Endothelial cell of umbilical vein (primary cell): ENCODE measurements around the gene VPS35L. TPM values are rescaled to one million over a fixed set of nuclear protein-coding genes. Genes with fewer than 3 reads are reported as not detected.

Experiments used
- BruUV-seq: library from RNA; stranded (reverse); fragments of 400-500 nt; replicated peaks from 2 replicates; lab custom pipeline; 2021; lab: Mats Ljungman, UMichigan
- CTCF ChIA-PET: fragments of 300-600, 350-600 bp; sonication (Branson Sonifier 250); formaldehyde crosslinking; loops from one replicate; lab custom pipeline; 2021; ENCODE audit warnings: antibody characterized with exemption, inconsistent platforms; lab: Charles Lee
- POLR2A ChIA-PET: fragments of 300-600, 350-600 bp; sonication (Branson Sonifier 250); formaldehyde crosslinking; loops from one replicate; lab custom pipeline; 2021; ENCODE audit warnings: antibody characterized with exemption, inconsistent platforms; lab: Charles Lee
- DNase-seq: peaks from one replicate; pipeline ENCODE4 v3.0.0-alpha.2; 2011; ENCODE audit warnings: low read depth, low spot score
- FAIRE-seq: peaks from 2 replicates; lab custom pipeline; 2011; peaks lifted over from hg19 to GRCh38; lab: Jason Lieb, UNC
- H2AFZ ChIP-seq: 2 replicates; pipeline ENCODE4 v1.6.0; 2012; ENCODE audit warnings: low read depth, low read length, control low read depth, inconsistent platforms
- H3K27ac ChIP-seq: 2 replicates; pipeline ENCODE4 v1.5.1; 2011; ENCODE audit warnings: low read depth, mild to moderate bottlenecking, control low read depth, low read length, moderate library complexity; ENCODE audit not compliant: insufficient read depth
- H3K27me3 ChIP-seq, 2 experiments: 2 replicates each; pipeline versions ENCODE4 v1.6.0 to v1.6.1; 2011; ENCODE audit warnings: low read length in 2 of 2, mixed read lengths in 1 of 2; ENCODE audit not compliant: control insufficient read depth in 2 of 2, insufficient read depth in 2 of 2
- H3K36me3 ChIP-seq, 2 experiments: 2 replicates in 1 of 2; 3 replicates in 1 of 2; pipeline ENCODE4 v1.5.1; 2011; ENCODE audit warnings: low read length in 2 of 2, mild to moderate bottlenecking in 1 of 2, moderate library complexity in 1 of 2; ENCODE audit not compliant: control insufficient read depth in 2 of 2, insufficient read depth in 2 of 2; ENCODE audit errors: extremely low read depth in 1 of 2
- H3K4me1 ChIP-seq: 3 replicates; pipeline ENCODE4 v1.5.1; 2011; ENCODE audit warnings: mild to moderate bottlenecking, low read length; ENCODE audit not compliant: control insufficient read depth, insufficient read depth; ENCODE audit errors: extremely low read depth
- H3K4me2 ChIP-seq: 2 replicates; pipeline ENCODE4 v1.6.1; 2011; ENCODE audit warnings: low read length, control low read depth, mixed read lengths; ENCODE audit not compliant: insufficient read depth
- H3K4me3 ChIP-seq, 3 experiments: fragments of 200-600 bp in 1 of 3; sonication (generic), shearing (Covaris generic) in 1 of 3; replicated peaks in 1 of 3; 2 replicates each; pipeline ENCODE4 v1.5.1; 2011 to 2016; ENCODE audit warnings: control low read depth in 3 of 3, low read length in 3 of 3, mild to moderate bottlenecking in 2 of 3, inconsistent platforms in 1 of 3, low read depth in 1 of 3, moderate library complexity in 1 of 3; ENCODE audit not compliant: insufficient read depth in 1 of 3
- H3K79me2 ChIP-seq: 2 replicates; pipeline ENCODE4 v1.6.0; 2012; ENCODE audit warnings: low read length, inconsistent platforms; ENCODE audit not compliant: control insufficient read depth, insufficient read depth
- H3K9ac ChIP-seq: replicated peaks from 2 replicates; pipeline ENCODE3; 2011; ENCODE audit warnings: low read length, control low read depth; ENCODE audit not compliant: insufficient read depth; ENCODE audit errors: extremely low read depth
- H3K9me1 ChIP-seq: replicated peaks from 3 replicates; pipeline ENCODE4 v1.6.0; 2011; ENCODE audit warnings: mild to moderate bottlenecking, low read length; ENCODE audit not compliant: control insufficient read depth, insufficient read depth; ENCODE audit errors: extremely low read depth
- H3K9me3 ChIP-seq: replicated peaks from 2 replicates; pipeline ENCODE4 v1.5.1; 2012; ENCODE audit warnings: low read length, inconsistent platforms; ENCODE audit not compliant: control insufficient read depth, insufficient read depth
- H4K20me1 ChIP-seq: replicated peaks from 2 replicates; pipeline ENCODE3; 2011; ENCODE audit warnings: mild to moderate bottlenecking, low read length; ENCODE audit not compliant: control insufficient read depth, insufficient read depth; ENCODE audit errors: extremely low read depth
- CTCF ChIP-seq, 2 donors: IDR thresholded peaks; 1 replicate in 1 of 2; 2 replicates in 1 of 2; pipeline ENCODE4 v1.5.1; 2011; ENCODE audit warnings: low read length in 2 of 2, mild to moderate bottlenecking in 2 of 2, moderate library complexity in 2 of 2, control low read depth in 1 of 2, inconsistent platforms in 1 of 2, low read depth in 1 of 2; ENCODE audit not compliant: insufficient read depth in 1 of 2; ENCODE audit errors: extremely low read depth in 1 of 2
- EZH2 ChIP-seq: IDR thresholded peaks from 2 replicates; pipeline ENCODE4 v1.6.1; 2012; ENCODE audit warnings: borderline replicate concordance, low read depth, mild to moderate bottlenecking, moderate library complexity, low read length, inconsistent platforms; ENCODE audit not compliant: severe bottlenecking
- FOS ChIP-seq: IDR thresholded peaks from 2 replicates; pipeline ENCODE4 v1.6.1; 2011; ENCODE audit warnings: mild to moderate bottlenecking, low read length, moderate library complexity, borderline replicate concordance; ENCODE audit not compliant: insufficient read depth
- GATA2 ChIP-seq: IDR thresholded peaks from 2 replicates; pipeline ENCODE4 v1.7.0; 2011; ENCODE audit warnings: low read depth, mild to moderate bottlenecking, moderate library complexity, mixed read lengths, low read length; ENCODE audit not compliant: insufficient read length, insufficient read depth
- JUN ChIP-seq: IDR thresholded peaks from 2 replicates; pipeline ENCODE4 v1.6.1; 2011; ENCODE audit warnings: borderline replicate concordance, low read depth; ENCODE audit not compliant: insufficient read length, insufficient read depth
- MAX ChIP-seq: IDR thresholded peaks from 2 replicates; pipeline ENCODE4 v1.6.1; 2011; ENCODE audit not compliant: insufficient read depth, insufficient read length
- MYC ChIP-seq: IDR thresholded peaks from one replicate; pipeline ENCODE4 v1.6.1; 2011; ENCODE audit warnings: mild to moderate bottlenecking, low read depth, low read length
- POLR2A ChIP-seq: IDR thresholded peaks from 2 replicates; pipeline ENCODE4 v1.6.1; 2012; ENCODE audit warnings: low read depth, mild to moderate bottlenecking, control low read depth, low read length
- POLR2AphosphoS5 ChIP-seq: IDR thresholded peaks from 2 replicates; pipeline ENCODE4 v1.6.1; 2012; ENCODE audit warnings: low read depth, mild to moderate bottlenecking, control low read depth, low read length, moderate library complexity; ENCODE audit not compliant: insufficient read depth
- dilution Hi-C: fragments of 300-500 bp; cut with MboI; formaldehyde crosslinking; loops from one replicate; pipeline ENCODE4 v1.15.0; 2019; ENCODE audit warnings: low sequenced_read_pairs; ENCODE audit not compliant: extremely low pct_ligation_motif_present
- intact Hi-C: fragments of 100-400 bp; cut with micrococcal nuclease; formaldehyde crosslinking; loops from one replicate; pipeline ENCODE4 v1.10.0; 2022
- polyA plus RNA-seq, 4 experiments: library from polyadenylated mRNA; depleted of rRNA in 3 of 4; stranded (reverse) in 3 of 4; unstranded in 1 of 4; fragments of >200 nt; gene quantifications; 2 replicates each; pipeline versions ENCODE4 v1.2.1 to v1.2.3, GENCODE V29; 2011 to 2012; ENCODE audit warnings: missing spikeins in 1 of 4
- total RNA-seq: library from RNA; stranded (reverse); gene quantifications from 2 replicates; pipeline ENCODE4 v1.2.3, GENCODE V29; 2021

The VPS35L gene
- total and polyA plus RNA-seq, 2 donors (not counting 3 experiments of a cell fraction or from before 2014, with no cell fraction given), result 49.1 to 91.1 TPM

GRCh38 chr16:19715566-19715965 is 160.1 kb downstream of the VPS35L start:
- peaks cover 0 to 9% of the 10 kb centered on the region in 2 experiments for H3K36me3 ChIP-seq
- BruUV-seq, result no TSS peak
- no peak overlapping the region for H2AFZ ChIP-seq
- H4K20me1 ChIP-seq, result no peaks in the 10 kb centered on the region
- peaks cover 15% of the 10 kb centered on the region for H3K4me1 ChIP-seq
- no peak overlapping the region for H3K9ac ChIP-seq
- no peak for DNase-seq
- no peaks in the 10 kb centered on the region for H3K27me3 ChIP-seq
- dilution Hi-C loops, result no loop called here
- H3K79me2 ChIP-seq, result peaks cover 39% of the 10 kb centered on the region
- FAIRE-seq, result no peak
- ChIA-PET POLR2A (no interaction called here), CTCF (interaction anchor here (1.2 kb wide), 1 partner anchor 114 kb away, joined by 3 read pairs; no protein-coding TSS in a partner anchor)
- no peak overlapping the region for H3K4me2 ChIP-seq
- no peaks in the 10 kb centered on the region for H3K9me3 ChIP-seq
- intact Hi-C loops, result loop anchor here (5.0 kb wide), 2 partner anchors 113 to 158 kb away; partner anchors contain the start of gene VPS35L
- H3K4me3 ChIP-seq, result no peak overlapping the region
- TF ChIP-seq MYC (no peak), EZH2 (no peak), CTCF (IDR thresholded peaks at IDR 0.05; ENCODE audit: extremely low read depth in 1 of 2, insufficient read depth in 1 of 2, low read depth in 1 of 2, low read length in 2 of 2) (no peak), POLR2A (no peak), GATA2 (no peak), MAX (no peak), JUN (no peak), POLR2AphosphoS5 (no peak), FOS (no peak)
- no peak overlapping the region for H3K27ac ChIP-seq
- no peaks in the 10 kb centered on the region for H3K9me1 ChIP-seq
